Measurements from ENCODE around the gene ACHE.

DNA sequence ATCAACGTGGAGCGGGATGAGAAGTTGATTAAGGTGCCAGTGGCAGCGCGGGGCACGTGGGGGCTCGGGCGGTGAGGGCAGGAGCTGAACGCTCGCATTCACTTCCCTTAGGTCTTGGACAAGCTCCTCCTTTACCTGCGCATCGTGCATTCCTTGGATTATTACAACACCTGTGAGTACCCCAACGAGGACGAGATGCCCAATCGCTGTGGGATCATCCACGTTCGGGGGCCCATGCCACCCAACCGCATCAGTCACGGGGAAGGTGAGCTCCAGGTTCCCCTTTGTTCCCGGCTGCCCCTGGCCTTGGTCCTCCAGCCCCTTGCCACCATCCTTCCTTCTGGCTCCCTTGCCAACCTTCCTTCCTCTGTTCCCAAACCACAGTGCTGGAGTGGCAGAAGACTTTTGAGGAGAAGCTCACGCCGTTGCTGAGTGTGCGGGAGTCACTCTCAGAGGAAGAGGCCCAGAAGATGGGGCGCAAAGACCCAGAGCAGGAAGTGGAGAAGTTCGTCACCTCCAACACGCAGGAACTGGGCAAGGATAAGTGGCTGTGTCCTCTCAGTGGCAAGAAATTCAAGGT is 8.7 kb downstream of the ACHE start:
- TF ChIP-seq EZH2phosphoT487 (IDR thresholded peaks at IDR 0.05; ENCODE audit: insufficient read depth, low read depth) (no peak), EZH2 (IDR thresholded peaks at IDR 0.05; ENCODE audit: insufficient read depth, poor library complexity, severe bottlenecking) (no peak)
